ENCODE results near the gene EIF5. TPM values are rescaled to one million over a fixed set of nuclear protein-coding genes. Genes with fewer than 3 reads are reported as not detected.

EIF5 gene
- total and polyA plus RNA-seq, 10 donors: 31.9 to 261 (median 202) TPM

- Histone ChIP-seq H3K27me3 (replicated peaks in 1 of 7) (no peaks in the 10 kb centered on the region), H3K27ac (no peak overlapping the region), H3K4me3 (no peak overlapping the region), H3K36me3 (peaks cover 2 to 72% (median 70%) of the 10 kb centered on the region in 6 donors), H3K4me1 (peaks cover 0 to 43% (median 17%) of the 10 kb centered on the region in 6 donors), H3K9me3 (no peaks in the 10 kb centered on the region)
- TF ChIP-seq POLR2AphosphoS5 (IDR thresholded peaks at IDR 0.05): no peak
- TF ChIP-seq, protein P1, sequence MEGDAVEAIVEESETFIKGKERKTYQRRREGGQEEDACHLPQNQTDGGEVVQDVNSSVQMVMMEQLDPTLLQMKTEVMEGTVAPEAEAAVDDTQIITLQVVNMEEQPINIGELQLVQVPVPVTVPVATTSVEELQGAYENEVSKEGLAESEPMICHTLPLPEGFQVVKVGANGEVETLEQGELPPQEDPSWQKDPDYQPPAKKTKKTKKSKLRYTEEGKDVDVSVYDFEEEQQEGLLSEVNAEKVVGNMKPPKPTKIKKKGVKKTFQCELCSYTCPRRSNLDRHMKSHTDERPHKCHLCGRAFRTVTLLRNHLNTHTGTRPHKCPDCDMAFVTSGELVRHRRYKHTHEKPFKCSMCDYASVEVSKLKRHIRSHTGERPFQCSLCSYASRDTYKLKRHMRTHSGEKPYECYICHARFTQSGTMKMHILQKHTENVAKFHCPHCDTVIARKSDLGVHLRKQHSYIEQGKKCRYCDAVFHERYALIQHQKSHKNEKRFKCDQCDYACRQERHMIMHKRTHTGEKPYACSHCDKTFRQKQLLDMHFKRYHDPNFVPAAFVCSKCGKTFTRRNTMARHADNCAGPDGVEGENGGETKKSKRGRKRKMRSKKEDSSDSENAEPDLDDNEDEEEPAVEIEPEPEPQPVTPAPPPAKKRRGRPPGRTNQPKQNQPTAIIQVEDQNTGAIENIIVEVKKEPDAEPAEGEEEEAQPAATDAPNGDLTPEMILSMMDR (IDR thresholded peaks at IDR 0.05 in 8 of 11, conservative IDR thresholded peaks at IDR 0.05 in 3 of 11): no peak
- WGBS, 5 donors: 85 to 95% (median 91%) methylated on average over 4 of the region's 4 CpGs
- DNase-seq: no peak
- intact Hi-C loops (cut with DNase I; ENCODE audit: low total_unique reads): loop anchor here (5.0 kb wide), 1 partner anchor 49 kb away; no protein-coding TSS in a partner anchor
These were observed 9.3 kb downstream of the EIF5 start for GRCh38 chr14:103343164-103343879.

DNA sequence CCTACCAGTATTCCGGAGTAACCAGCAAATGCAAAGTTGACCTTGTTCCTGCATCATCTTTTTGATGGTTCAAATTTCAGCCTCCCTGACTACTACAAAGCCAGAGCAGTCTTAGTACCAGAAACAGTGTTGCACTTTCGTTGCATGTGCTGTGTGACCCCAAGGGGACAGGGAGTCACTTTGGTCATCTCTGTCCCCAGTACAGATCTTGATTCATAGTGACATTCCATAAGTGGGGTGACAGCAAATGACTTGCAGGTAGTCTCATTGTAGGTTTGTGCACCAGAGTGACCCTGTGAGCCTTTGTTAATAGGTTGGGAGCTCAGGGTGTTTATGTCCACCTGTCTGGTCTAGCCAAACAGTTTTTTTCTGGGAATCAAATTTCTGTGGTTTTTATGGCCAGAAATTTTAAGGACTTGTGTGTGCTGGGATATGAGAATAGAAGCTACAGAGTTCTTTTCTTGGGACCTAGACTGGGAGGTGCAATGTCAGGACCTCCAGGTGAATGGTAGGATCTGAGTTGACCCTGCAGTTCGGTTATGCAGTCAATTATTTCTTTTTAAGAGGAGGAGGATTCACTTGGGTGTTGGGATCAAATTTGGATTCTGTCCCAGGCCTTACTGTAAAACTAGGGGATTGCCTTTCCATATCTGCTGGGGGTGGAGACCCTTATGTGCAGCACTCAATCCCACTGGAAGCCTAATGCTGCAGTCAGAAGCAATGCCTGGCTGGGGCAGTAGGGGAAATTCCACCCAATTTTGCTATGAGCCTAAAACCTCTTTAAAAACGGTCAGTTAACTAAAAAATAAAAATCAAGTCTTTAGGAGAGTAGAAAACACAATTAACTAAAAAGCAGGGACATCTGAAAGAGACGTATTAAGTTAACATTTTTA lies 10.1 kb downstream of the EIF5 start:
- no peak overlapping the region for H3K4me3 ChIP-seq
- H3K4me1 ChIP-seq: peaks cover 0 to 36% (median 11%) of the 10 kb centered on the region in 6 donors
- TF ChIP-seq POLR2AphosphoS5 (IDR thresholded peaks at IDR 0.05) (peak in 1 of 3 donors; percentile 34), POLR2A (IDR thresholded peaks at IDR 0.05) (no peak)
- 75 to 90% (median 84%) methylated on average over 5 of the region's 5 CpGs for WGBS, 5 donors
- H3K27ac ChIP-seq: peak overlapping the region in 1 of 8 donors; percentile 15
- H3K27me3 ChIP-seq (replicated peaks in 1 of 7): no peaks in the 10 kb centered on the region
- no peaks in the 10 kb centered on the region for H3K9me3 ChIP-seq
- H3K36me3 ChIP-seq: peaks cover 0 to 64% (median 62%) of the 10 kb centered on the region in 6 donors
- intact Hi-C loops (cut with DNase I; ENCODE audit: low total_unique reads): loop anchor here (5.0 kb wide), 1 partner anchor 48 kb away; no protein-coding TSS in a partner anchor
- no peak for DNase-seq

DNA sequence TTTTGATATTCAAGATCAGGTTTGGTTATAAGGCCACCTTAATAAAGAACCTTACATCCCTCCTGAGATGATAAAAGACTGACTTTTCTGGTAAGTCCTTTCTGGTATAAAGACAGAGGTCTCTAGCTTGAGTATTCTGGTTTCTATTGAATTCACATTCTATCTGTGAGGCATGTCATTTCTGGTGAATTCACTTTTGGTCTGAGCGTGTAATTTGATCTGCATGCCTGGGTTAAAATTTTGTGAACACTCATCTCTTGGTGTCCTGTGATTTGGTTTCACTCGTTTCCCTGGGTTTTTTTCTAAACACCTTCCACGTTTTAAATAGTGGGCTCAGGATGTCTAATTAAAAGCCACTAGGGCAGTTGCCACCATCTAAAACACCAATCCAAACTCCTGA lies 12.2 kb downstream of the EIF5 start:
- 55 to 65% (median 62%) methylated on average over 3 of the region's 3 CpGs for whole genome bisulfite sequencing, 5 donors
- no peak for TF ChIP-seq POLR2AphosphoS5 (IDR thresholded peaks at IDR 0.05)
- no peak for TF ChIP-seq POLR2A (IDR thresholded peaks at IDR 0.05)
- TF ChIP-seq, protein P1 (IDR thresholded peaks at IDR 0.05 in 8 of 11, conservative IDR thresholded peaks at IDR 0.05 in 3 of 11): no peak
- Histone ChIP-seq H3K4me1 (peaks cover 0 to 16% (median 5%) of the 10 kb centered on the region in 6 donors), H3K27me3 (replicated peaks in 1 of 7) (no peaks in the 10 kb centered on the region), H3K9me3 (no peaks in the 10 kb centered on the region), H3K36me3 (peaks cover 0 to 42% (median 40%) of the 10 kb centered on the region in 6 donors), H3K27ac (peak overlapping the region; percentile 36 to 84 (median 72)), H3K4me3 (no peak overlapping the region)
- DNase-seq: no peak
- intact Hi-C loops (cut with DNase I; ENCODE audit: low total_unique reads): no loop called here

GRCh38 chr14:103347091-103347815 lies 13.2 kb downstream of the EIF5 start:
- intact Hi-C loops (cut with DNase I; ENCODE audit: low total_unique reads): no loop called here
- no peaks in the 10 kb centered on the region for H3K27me3 ChIP-seq (replicated peaks in 1 of 7)
- H3K9me3 ChIP-seq: no peaks in the 10 kb centered on the region
- no peak overlapping the region for H3K4me3 ChIP-seq
- peak overlapping the region; percentile 1 to 84 (median 72) for H3K27ac ChIP-seq
- peaks cover 0 to 10% (median 2%) of the 10 kb centered on the region in 6 donors for H3K4me1 ChIP-seq
- TF ChIP-seq POLR2A (IDR thresholded peaks at IDR 0.05): no peak
- TF ChIP-seq POLR2AphosphoS5 (IDR thresholded peaks at IDR 0.05): peak in 2 of 3 donors; percentile 53 to 58
- TF ChIP-seq, protein P1 (IDR thresholded peaks at IDR 0.05 in 8 of 11, conservative IDR thresholded peaks at IDR 0.05 in 3 of 11): no peak
- peaks cover 0 to 32% (median 31%) of the 10 kb centered on the region in 6 donors for H3K36me3 ChIP-seq
- DNase-seq: no peak
- 62 to 70% (median 65%) methylated on average over 12 of the region's 12 CpGs for WGBS, 5 donors
